Heart left ventricle (tissue), 13 donors: ENCODE measurements around the gene GAPDH.

Source experiments
- POLR2A ChIP-seq, 2 donors: fragments of 450-650 bp; IDR thresholded peaks; one replicate each; pipeline ENCODE4 v1.6.1; 2017; ENCODE audit warnings: antibody characterized with exemption in 2 of 2, mild to moderate bottlenecking in 2 of 2, moderate library complexity in 2 of 2
- TF ChIP-seq, protein P1 (sequence below), 12 donors: fragments of 200-600 bp; sonication (generic) in 4 of 12; IDR thresholded peaks; one replicate each; pipeline versions ENCODE4 v1.5.0 to v1.8.0; 2018 to 2022; ENCODE audit warnings: antibody characterized with exemption in 12 of 12, mild to moderate bottlenecking in 5 of 12
- donor health status: ischemic (EF 13 %, LVEDD 7.1; RV severe dilation, severe dysfunction).
- donor health status: DM: no; HTN: yes; CAD: no.
- donor health status: DM: no; HTN: no; CAD: no.
- donor health status: ischemic (EF 25% LVEDD 6.9; RV normal size, moderate dysfunction).
- donor health status: ischemic (EF 25% LVEDD 5.7; RV mildly dilated, moderate dysfunction).
- donor health status: ischemic (EF 35%, LVEDD 5.7; RV mildly dilated, moderate dysfunction).
- donor health status: nonischemic (EF 11% LVEDD 7.7; RV severe dilation, severe dysfunction).
- donor health status: DM: yes; HTN: yes; CAD: no.
- donor health status: PGD.
- donor health status: ischemic (EF 29% LVEDD 5.4; RV normal size, mild dysfunction).
- donor health status: nonischemic (EF 23%, LVEDD 6.1; RV moderate dilation, normal function).

GRCh38 chr12:6562881-6563280, 28.6 kb downstream of the GAPDH start:
- TF ChIP-seq, protein P1, sequence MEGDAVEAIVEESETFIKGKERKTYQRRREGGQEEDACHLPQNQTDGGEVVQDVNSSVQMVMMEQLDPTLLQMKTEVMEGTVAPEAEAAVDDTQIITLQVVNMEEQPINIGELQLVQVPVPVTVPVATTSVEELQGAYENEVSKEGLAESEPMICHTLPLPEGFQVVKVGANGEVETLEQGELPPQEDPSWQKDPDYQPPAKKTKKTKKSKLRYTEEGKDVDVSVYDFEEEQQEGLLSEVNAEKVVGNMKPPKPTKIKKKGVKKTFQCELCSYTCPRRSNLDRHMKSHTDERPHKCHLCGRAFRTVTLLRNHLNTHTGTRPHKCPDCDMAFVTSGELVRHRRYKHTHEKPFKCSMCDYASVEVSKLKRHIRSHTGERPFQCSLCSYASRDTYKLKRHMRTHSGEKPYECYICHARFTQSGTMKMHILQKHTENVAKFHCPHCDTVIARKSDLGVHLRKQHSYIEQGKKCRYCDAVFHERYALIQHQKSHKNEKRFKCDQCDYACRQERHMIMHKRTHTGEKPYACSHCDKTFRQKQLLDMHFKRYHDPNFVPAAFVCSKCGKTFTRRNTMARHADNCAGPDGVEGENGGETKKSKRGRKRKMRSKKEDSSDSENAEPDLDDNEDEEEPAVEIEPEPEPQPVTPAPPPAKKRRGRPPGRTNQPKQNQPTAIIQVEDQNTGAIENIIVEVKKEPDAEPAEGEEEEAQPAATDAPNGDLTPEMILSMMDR (IDR thresholded peaks at IDR 0.05), result no peak
- TF ChIP-seq POLR2A (IDR thresholded peaks at IDR 0.05), result no peak
